Psoas muscle (tissue), 8 donors: ENCODE measurements around the gene SCYL2. TPM values are rescaled to one million over a fixed set of nuclear protein-coding genes. Genes with fewer than 3 reads are reported as not detected.
"Not testable (repeated sequence)": the region's sequence is repeated elsewhere in the genome, so short reads cannot be mapped to it uniquely, and the experiment has no call there.

Experiments used
- ATAC-seq, 4 donors: fragments of 200-7000 bp; cut with Tn5 transposase; one replicate each; pipeline ENCODE4 v1.9.1; 2020; ENCODE audit warnings: moderate library complexity in 3 of 4, mild to moderate bottlenecking in 2 of 4
- DNase-seq, 2 donors: peaks; one replicate each; pipeline ENCODE4 v3.0.0-alpha.2; 2020
- H3K27ac ChIP-seq: fragments of 200-600 bp; one replicate; pipeline ENCODE4 v1.8.0; 2022
- H3K27me3 ChIP-seq, 3 donors: fragments of 200-600 bp in 1 of 3; one replicate each; pipeline versions ENCODE4 v1.6.1 to v1.8.0; 2013 to 2022; ENCODE audit warnings: low read length in 2 of 3, mild to moderate bottlenecking in 2 of 3, moderate library complexity in 1 of 3; ENCODE audit not compliant: insufficient read depth in 3 of 3
- H3K36me3 ChIP-seq, 2 donors: fragments of 200-600 bp in 1 of 2; one replicate each; pipeline versions ENCODE4 v1.6.1 to v1.8.0; 2013 to 2022; ENCODE audit warnings: low read depth in 1 of 2, mild to moderate bottlenecking in 1 of 2, moderate library complexity in 1 of 2; ENCODE audit not compliant: insufficient read depth in 1 of 2
- H3K4me1 ChIP-seq: fragments of 200-600 bp; one replicate; pipeline ENCODE4 v1.8.0; 2022
- H3K4me3 ChIP-seq: fragments of 200-600 bp; one replicate; pipeline ENCODE4 v1.8.0; 2022; ENCODE audit warnings: mild to moderate bottlenecking
- H3K9me3 ChIP-seq: fragments of 200-600 bp; one replicate; pipeline ENCODE4 v1.8.0; 2022
- CTCF ChIP-seq: fragments of 200-600 bp; IDR thresholded peaks from one replicate; pipeline ENCODE4 v1.8.0; 2022; ENCODE audit warnings: antibody characterized with exemption
- WGBS, 3 donors: extraction: QIAGEN DNeasy Blood & Tissue Kit; methylation state at CpG; one replicate each; pipeline versions ENCODE4 v1.1.6 to v1.1.7; 2013; 5-methylcytosine and 5-hydroxymethylcytosine counted together
- intact Hi-C, 2 donors: fragments of 100-400 bp; cut with DNase I; formaldehyde crosslinking; loops; one replicate each; pipeline versions ENCODE4 v1.11.0 to v1.14.2; 2022
- polyA plus RNA-seq, 3 donors: library from polyadenylated mRNA; stranded (reverse); fragments of 200-250 nt; gene quantifications; one replicate each; pipeline ENCODE4 v1.2.3, GENCODE V29; 2013
- total RNA-seq, 4 donors: library from RNA; stranded (reverse); fragmentation: NEBNext Ultra II Directional in 2 of 4; extraction: Animal tissue kit (Norgen Biotek cat#: 25700) in 2 of 4; gene quantifications; one replicate each; pipeline versions ENCODE4 v1.2.1 to v1.2.4, GENCODE V29; 2021 to 2023
- donor health status: healthy with polysubstance abuse.
- donor health status: DM: no; HTN: no; CAD: no; lungs with moderate emphysema.
- donor health status: Bipolar disorder and iron deficiency.
- donor health status: healthy.
- donor health status: DM: yes; HTN: yes; CAD: no.
- donor health status: DM: no; HTN: no; CAD: no.
- donor health status: DM: no; HTN: no; CAD: no.
- donor health status: DM: yes; HTN: yes; CAD: no.

SCYL2 gene
- total and polyA plus RNA-seq, 7 donors, result 9.7 to 29.0 (median 23.3) TPM

- Histone ChIP-seq H3K27me3 (no peaks in the 10 kb centered on the region), H3K4me3 (no peak overlapping the region), H3K4me1 (no peaks in the 10 kb centered on the region), H3K27ac (no peak overlapping the region), H3K36me3 (peaks cover 0 to 93% of the 10 kb centered on the region in 2 donors), H3K9me3 (no peaks in the 10 kb centered on the region)
- no peak for ATAC-seq
- intact Hi-C loops, result no loop called here
- DNase-seq, result no peak
- TF ChIP-seq CTCF, result no peak
These were observed 70.8 kb downstream of the SCYL2 start for GRCh38 chr12:100337727-100338126.

DNA sequence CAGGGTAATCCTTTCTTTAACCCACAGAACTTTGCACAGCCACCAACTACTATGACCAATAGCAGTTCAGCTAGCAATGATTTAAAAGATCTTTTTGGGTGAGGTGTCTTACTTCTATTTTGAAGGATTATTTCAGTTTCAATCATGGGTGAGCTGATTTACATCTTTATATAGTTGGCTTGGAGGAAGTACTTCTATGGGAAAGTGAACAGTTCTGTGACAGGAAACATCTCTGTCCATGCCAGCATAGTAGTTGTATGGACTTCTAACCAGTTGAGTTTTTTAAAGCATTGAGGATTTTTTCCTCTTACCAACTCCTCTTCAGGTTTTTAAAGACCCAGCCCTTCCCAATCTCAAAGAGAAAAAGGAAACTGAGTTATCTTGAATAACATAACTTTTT lies 72.1 kb downstream of the SCYL2 start:
- TF ChIP-seq CTCF, result no peak
- Histone ChIP-seq H3K36me3 (peaks cover 0 to 81% of the 10 kb centered on the region in 2 donors), H3K9me3 (no peaks in the 10 kb centered on the region), H3K4me1 (no peaks in the 10 kb centered on the region), H3K27me3 (no peaks in the 10 kb centered on the region), H3K4me3 (no peak overlapping the region), H3K27ac (no peak overlapping the region)
- intact Hi-C loops, result no loop called here
- ATAC-seq (no peak), DNase-seq (no peak)

DNA sequence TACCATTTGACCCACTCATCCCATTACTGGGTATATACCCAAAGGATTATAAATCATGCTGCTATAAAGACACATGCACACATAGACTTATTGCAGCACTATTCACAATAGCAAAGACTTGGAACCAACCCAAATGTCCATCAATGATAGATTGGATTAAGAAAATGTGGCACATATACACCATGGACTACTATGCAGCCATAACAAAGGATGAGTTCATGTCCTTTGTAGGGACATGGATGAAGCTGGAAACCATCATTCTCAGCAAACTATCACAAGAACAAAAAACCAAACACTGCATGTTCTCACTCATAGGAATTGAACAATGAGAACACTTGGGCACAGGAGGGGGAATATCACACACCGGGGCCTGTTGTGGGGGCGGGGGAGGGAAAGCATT lies 75.9 kb downstream of the SCYL2 start:
- intact Hi-C loops, H3K9me3 ChIP-seq, H3K27me3 ChIP-seq, ATAC-seq, H3K27ac ChIP-seq, DNase-seq, H3K4me3 ChIP-seq, H3K4me1 ChIP-seq: not testable (repeated sequence)
- WGBS, 3 donors, result 96 to 98% (median 98%) methylated on average over 2 of the region's 2 CpGs
- H3K36me3 ChIP-seq, result peaks cover 0 to 42% of the 10 kb centered on the region in 2 donors

DNA sequence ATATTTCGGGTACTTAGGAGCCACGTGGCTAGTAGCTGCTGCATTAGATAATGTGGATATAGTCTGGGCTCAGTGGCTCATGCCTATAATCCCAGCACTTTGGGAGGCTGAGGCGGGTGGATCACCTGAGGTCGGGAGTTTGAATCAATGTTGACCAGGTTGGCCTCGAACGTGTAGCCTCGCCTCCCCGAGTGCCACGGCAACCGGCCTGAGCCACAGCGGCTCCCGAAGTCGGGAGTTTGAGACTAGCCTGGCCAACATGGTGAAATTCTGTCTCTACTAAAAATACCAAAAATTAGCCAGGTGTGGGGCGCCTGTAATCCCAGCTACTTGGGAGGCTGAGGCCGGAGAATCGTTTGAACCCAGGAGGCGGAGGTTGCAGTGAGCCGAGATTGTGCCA lies 77.4 kb downstream of the SCYL2 start:
- intact Hi-C loops, H3K4me1 ChIP-seq, H3K27ac ChIP-seq, H3K27me3 ChIP-seq, DNase-seq, H3K9me3 ChIP-seq, H3K4me3 ChIP-seq, ATAC-seq: not testable (repeated sequence)
- H3K36me3 ChIP-seq, result peaks cover 0 to 28% of the 10 kb centered on the region in 2 donors
- WGBS, 3 donors, result 90 to 93% (median 92%) methylated on average over 18 of the region's 18 CpGs

GRCh38 chr12:100345020-100345767 lies 78.2 kb downstream of the SCYL2 start:
- DNase-seq, result no peak
- Histone ChIP-seq H3K36me3 (peaks cover 0 to 19% of the 10 kb centered on the region in 2 donors), H3K9me3 (no peaks in the 10 kb centered on the region), H3K4me3 (no peak overlapping the region), H3K4me1 (no peaks in the 10 kb centered on the region), H3K27ac (no peak overlapping the region), H3K27me3 (no peaks in the 10 kb centered on the region)
- 35 to 50% (median 38%) methylated on average over 1 of the region's 1 CpG for WGBS, 3 donors
- intact Hi-C loops, result loop anchor here in 1 of 2 donors (5.0 kb wide), 1 partner anchor 207 kb away; no protein-coding TSS in a partner anchor
- ATAC-seq, result no peak
- TF ChIP-seq CTCF, result no peak
